OCI-LY7 (cell line): Measurements from ENCODE around the gene GLCCI1. TPM values are rescaled to one million over a fixed set of nuclear protein-coding genes. Genes with fewer than 3 reads are reported as not detected.

ENCODE experiments used
- BruUV-seq: library from RNA; stranded (reverse); fragments of 400-500 nt; replicated peaks from 2 replicates; lab custom pipeline; 2021; lab: Mats Ljungman, UMichigan
- CTCF ChIA-PET: fragments of 300-600 bp; sonication (Branson Sonifier 250); formaldehyde crosslinking; loops from one replicate; lab custom pipeline; 2022; ENCODE audit warnings: antibody characterized with exemption; ENCODE audit not compliant: unreplicated experiment; lab: Charles Lee
- POLR2A ChIA-PET: fragments of 300-600 bp; sonication (Branson Sonifier 250); formaldehyde crosslinking; loops from one replicate; lab custom pipeline; 2022; ENCODE audit warnings: antibody characterized with exemption; lab: Charles Lee
- DNase-seq: peaks from one replicate; pipeline ENCODE4 v3.0.0-alpha.2; 2015; ENCODE audit warnings: low spot score
- H2AFZ ChIP-seq: fragments of 200-600 bp; sonication (generic), shearing (Covaris generic); 2 replicates; pipeline ENCODE4 v1.6.1; 2014; ENCODE audit warnings: mild to moderate bottlenecking, antibody characterized with exemption, low read length, moderate library complexity
- H3K27ac ChIP-seq: fragments of 200-600 bp; sonication (generic); 2 replicates; pipeline ENCODE4 v1.5.1; 2014; ENCODE audit warnings: mixed run types, low read depth, mild to moderate bottlenecking, moderate library complexity, low read length, inconsistent platforms; ENCODE audit not compliant: poor library complexity, severe bottlenecking
- H3K36me3 ChIP-seq: fragments of 200-600 bp; sonication (generic); 2 replicates; pipeline ENCODE4 v1.6.1; 2014; ENCODE audit warnings: mild to moderate bottlenecking, antibody characterized with exemption, low read length, moderate library complexity, mixed read lengths; ENCODE audit not compliant: insufficient read depth
- H3K4me1 ChIP-seq: fragments of 200-600 bp; sonication (generic); 2 replicates; pipeline ENCODE4 v1.5.1; 2014; ENCODE audit warnings: mild to moderate bottlenecking, low read length; ENCODE audit not compliant: insufficient read depth, poor library complexity, severe bottlenecking
- H3K4me2 ChIP-seq: fragments of 200-600 bp; sonication (generic); 2 replicates; pipeline ENCODE4 v1.6.1; 2014; ENCODE audit warnings: mild to moderate bottlenecking, low read length
- H3K4me3 ChIP-seq: fragments of 200-600 bp; sonication (generic); 2 replicates; pipeline ENCODE4 v1.5.1; 2014; ENCODE audit warnings: mild to moderate bottlenecking, low read depth, low read length; ENCODE audit not compliant: poor library complexity, severe bottlenecking
- H3K79me2 ChIP-seq: fragments of 200-600 bp; sonication (generic); 2 replicates; pipeline ENCODE4 v1.6.1; 2016; ENCODE audit warnings: low read depth, mild to moderate bottlenecking, low read length, moderate library complexity, mixed read lengths; ENCODE audit not compliant: insufficient read depth
- H3K9me2 ChIP-seq: fragments of 200-600 bp; sonication (generic); 2 replicates; pipeline ENCODE4 v1.6.1; 2016; ENCODE audit warnings: mild to moderate bottlenecking, low read length, mixed read lengths; ENCODE audit not compliant: insufficient read depth
- H3K9me3 ChIP-seq: fragments of 200-600 bp; sonication (generic); 2 replicates; pipeline ENCODE4 v1.6.1; 2014; ENCODE audit warnings: mild to moderate bottlenecking, mixed run types, low read length, mixed read lengths
- H4K20me1 ChIP-seq: fragments of 200-600 bp; sonication (generic); 2 replicates; pipeline ENCODE4 v1.6.1; 2014; ENCODE audit warnings: mild to moderate bottlenecking, antibody characterized with exemption, low read length, moderate library complexity, mixed read lengths; ENCODE audit not compliant: insufficient read depth
- EZH2phosphoT487 ChIP-seq: fragments of 200-600 bp; sonication (generic); IDR thresholded peaks from 2 replicates; pipeline ENCODE4 v1.6.1; 2018; ENCODE audit warnings: low read depth, borderline replicate concordance, mild to moderate bottlenecking, mixed run types, antibody characterized with exemption, low read length, moderate library complexity, mixed read lengths
- intact Hi-C: fragments of 100-400 bp; cut with micrococcal nuclease; formaldehyde crosslinking; loops from one replicate; pipeline ENCODE4 v1.10.0; 2022; ENCODE audit not compliant: unreplicated experiment
- total RNA-seq, 2 experiments: library from RNA; depleted of rRNA in 1 of 2; stranded (reverse); fragments of >200 nt in 1 of 2; shearing (Covaris generic) in 1 of 2; gene quantifications; 2 replicates each; pipeline ENCODE4 v1.2.3, GENCODE V29; 2014 to 2022
- TF ChIP-seq, protein P1 (sequence below): fragments of 200-600 bp; sonication (generic); conservative IDR thresholded peaks from 2 replicates; pipeline ENCODE4 v1.5.1; 2014; ENCODE audit warnings: mild to moderate bottlenecking, antibody characterized with exemption, low read length, moderate library complexity, mixed read lengths

GLCCI1 gene
- total RNA-seq, 2 experiments from 2014 or later: 21.3 to 85.6 TPM

DNA sequence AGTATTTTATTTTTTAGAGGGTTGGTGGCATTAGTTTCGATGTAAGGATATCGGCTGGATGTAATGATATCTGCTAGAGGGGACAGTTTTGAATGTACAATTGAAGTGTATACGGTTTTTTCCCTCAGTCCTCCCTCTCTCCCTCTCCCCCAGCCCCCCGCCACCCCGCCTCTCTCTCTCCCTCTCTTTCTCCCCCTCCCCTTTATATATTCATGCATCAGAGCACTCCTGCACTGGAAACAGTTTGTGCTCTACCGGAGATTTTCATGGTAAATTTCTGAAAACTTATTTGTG, 1.6 kb downstream of the GLCCI1 start:
- Histone ChIP-seq H3K9me2 (no peaks in the 10 kb centered on the region), H3K27ac (peak overlapping the region; percentile 87), H3K9me3 (no peaks in the 10 kb centered on the region), H3K36me3 (peaks cover 13% of the 10 kb centered on the region), H3K4me2 (peak overlapping the region; percentile 82), H3K79me2 (peaks cover 55% of the 10 kb centered on the region), H4K20me1 (peaks cover 5% of the 10 kb centered on the region; the same call in 1 of the 2 replicates), H3K4me3 (peak overlapping the region; percentile 72), H3K4me1 (peaks cover 48% of the 10 kb centered on the region), H2AFZ (peak overlapping the region; percentile 15; the same call in 1 of the 2 replicates)
- CTCF ChIA-PET: interaction anchor here (0.6 to 0.9 kb wide), 3 partner anchors 12 to 154 kb away, joined by 3 to 4 read pairs (median 4); no protein-coding TSS in a partner anchor
- intact Hi-C loops: loop anchor here (1.0 to 5.0 kb wide), 7 partner anchors 66 to 713 kb away; partner anchors contain the start of gene MIOS
- TF ChIP-seq, protein P1, sequence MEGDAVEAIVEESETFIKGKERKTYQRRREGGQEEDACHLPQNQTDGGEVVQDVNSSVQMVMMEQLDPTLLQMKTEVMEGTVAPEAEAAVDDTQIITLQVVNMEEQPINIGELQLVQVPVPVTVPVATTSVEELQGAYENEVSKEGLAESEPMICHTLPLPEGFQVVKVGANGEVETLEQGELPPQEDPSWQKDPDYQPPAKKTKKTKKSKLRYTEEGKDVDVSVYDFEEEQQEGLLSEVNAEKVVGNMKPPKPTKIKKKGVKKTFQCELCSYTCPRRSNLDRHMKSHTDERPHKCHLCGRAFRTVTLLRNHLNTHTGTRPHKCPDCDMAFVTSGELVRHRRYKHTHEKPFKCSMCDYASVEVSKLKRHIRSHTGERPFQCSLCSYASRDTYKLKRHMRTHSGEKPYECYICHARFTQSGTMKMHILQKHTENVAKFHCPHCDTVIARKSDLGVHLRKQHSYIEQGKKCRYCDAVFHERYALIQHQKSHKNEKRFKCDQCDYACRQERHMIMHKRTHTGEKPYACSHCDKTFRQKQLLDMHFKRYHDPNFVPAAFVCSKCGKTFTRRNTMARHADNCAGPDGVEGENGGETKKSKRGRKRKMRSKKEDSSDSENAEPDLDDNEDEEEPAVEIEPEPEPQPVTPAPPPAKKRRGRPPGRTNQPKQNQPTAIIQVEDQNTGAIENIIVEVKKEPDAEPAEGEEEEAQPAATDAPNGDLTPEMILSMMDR: no peak
- TF ChIP-seq EZH2phosphoT487: no peak
- POLR2A ChIA-PET: interaction anchor here (0.6 to 10.0 kb wide), 20 partner anchors 9 to 1594 kb away, joined by 3 to 69 read pairs (median 3); no protein-coding TSS in a partner anchor
- DNase-seq: peak; percentile 42
- BruUV-seq: no TSS peak

DNA sequence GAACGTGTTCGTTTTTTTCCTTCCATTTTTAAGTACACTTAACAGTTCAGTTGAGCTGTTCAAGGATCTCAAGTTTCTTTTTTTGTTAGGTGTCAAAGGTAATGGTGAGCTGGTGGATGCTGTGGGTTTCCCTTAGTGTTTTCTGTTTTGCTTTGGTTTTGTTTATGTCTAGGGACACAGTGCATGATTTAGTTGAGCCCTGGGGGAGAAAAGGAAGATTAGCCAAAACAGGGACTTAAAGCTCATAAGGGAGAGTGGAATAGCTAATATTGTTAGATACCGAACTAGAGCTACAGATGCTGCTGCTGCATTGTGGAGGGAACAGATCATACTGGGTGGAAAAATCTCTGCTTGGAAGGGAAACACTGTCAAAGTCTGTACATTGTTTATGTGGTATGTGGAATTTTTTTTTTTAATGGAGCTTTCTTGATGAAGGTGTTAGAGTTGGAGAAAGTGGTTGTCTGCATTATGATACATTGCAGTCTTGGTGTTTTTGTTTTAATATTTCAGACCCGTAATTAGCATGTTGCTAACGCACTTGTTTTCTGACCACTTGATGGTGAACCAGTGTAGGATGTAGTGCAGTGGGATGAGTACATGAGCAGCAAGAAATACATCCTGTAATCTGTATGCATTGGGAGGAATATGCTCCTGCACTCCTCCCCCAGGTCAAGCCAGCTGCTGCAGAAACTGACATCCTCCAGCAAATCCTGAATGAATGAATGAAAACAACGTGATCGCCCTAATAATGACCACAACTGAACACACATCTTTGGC, 2.1 kb downstream of the GLCCI1 start:
- ChIA-PET CTCF (interaction anchor here (0.6 to 0.9 kb wide), 3 partner anchors 11 to 154 kb away, joined by 3 to 4 read pairs (median 4); no protein-coding TSS in a partner anchor), POLR2A (interaction anchor here (0.6 to 10.0 kb wide), 20 partner anchors 9 to 1594 kb away, joined by 3 to 69 read pairs (median 3); no protein-coding TSS in a partner anchor)
- DNase-seq: peak; percentile 47
- TF ChIP-seq, protein P1: no peak; the same call in 1 of the 2 replicates
- no peak for TF ChIP-seq EZH2phosphoT487
- H3K9me3 ChIP-seq: 0 out of 2 replicates have a peak, but pooled peaks cover 4% of the 10 kb centered on the region
- intact Hi-C loops: loop anchor here (1.0 to 5.0 kb wide), 8 partner anchors 50 to 713 kb away; partner anchors contain the start of gene MIOS
- no peaks in the 10 kb centered on the region for H3K9me2 ChIP-seq
- peaks cover 14% of the 10 kb centered on the region for H3K36me3 ChIP-seq
- H3K79me2 ChIP-seq: peaks cover 60% of the 10 kb centered on the region
- H4K20me1 ChIP-seq: peaks cover 5% of the 10 kb centered on the region; the same call in 1 of the 2 replicates
- peak overlapping the region; percentile 72 for H3K4me3 ChIP-seq
- peak overlapping the region; percentile 87 for H3K27ac ChIP-seq
- no peak overlapping the region for H2AFZ ChIP-seq
- BruUV-seq: TSS peak; percentile 58
- peak overlapping the region; percentile 82 for H3K4me2 ChIP-seq
- peaks cover 42% of the 10 kb centered on the region for H3K4me1 ChIP-seq
